OCI-LY7 (cell line): ENCODE results near the gene GMPR2. TPM values are rescaled to one million over a fixed set of nuclear protein-coding genes. Genes with fewer than 3 reads are reported as not detected.

Experiments used
- BruUV-seq: library from RNA; stranded (reverse); fragments of 400-500 nt; replicated peaks from 2 replicates; lab custom pipeline; 2021; lab: Mats Ljungman, UMichigan
- CTCF ChIA-PET: fragments of 300-600 bp; sonication (Branson Sonifier 250); formaldehyde crosslinking; loops from one replicate; lab custom pipeline; 2022; ENCODE audit warnings: antibody characterized with exemption; ENCODE audit not compliant: unreplicated experiment; lab: Charles Lee
- POLR2A ChIA-PET: fragments of 300-600 bp; sonication (Branson Sonifier 250); formaldehyde crosslinking; loops from one replicate; lab custom pipeline; 2022; ENCODE audit warnings: antibody characterized with exemption; lab: Charles Lee
- DNase-seq: peaks from one replicate; pipeline ENCODE4 v3.0.0-alpha.2; 2015; ENCODE audit warnings: low spot score
- H2AFZ ChIP-seq: fragments of 200-600 bp; sonication (generic), shearing (Covaris generic); 2 replicates; pipeline ENCODE4 v1.6.1; 2014; ENCODE audit warnings: mild to moderate bottlenecking, antibody characterized with exemption, low read length, moderate library complexity
- H3K27ac ChIP-seq: fragments of 200-600 bp; sonication (generic); 2 replicates; pipeline ENCODE4 v1.5.1; 2014; ENCODE audit warnings: mixed run types, low read depth, mild to moderate bottlenecking, moderate library complexity, low read length, inconsistent platforms; ENCODE audit not compliant: poor library complexity, severe bottlenecking
- H3K36me3 ChIP-seq: fragments of 200-600 bp; sonication (generic); 2 replicates; pipeline ENCODE4 v1.6.1; 2014; ENCODE audit warnings: mild to moderate bottlenecking, antibody characterized with exemption, low read length, moderate library complexity, mixed read lengths; ENCODE audit not compliant: insufficient read depth
- H3K4me1 ChIP-seq: fragments of 200-600 bp; sonication (generic); 2 replicates; pipeline ENCODE4 v1.5.1; 2014; ENCODE audit warnings: mild to moderate bottlenecking, low read length; ENCODE audit not compliant: insufficient read depth, poor library complexity, severe bottlenecking
- H3K4me2 ChIP-seq: fragments of 200-600 bp; sonication (generic); 2 replicates; pipeline ENCODE4 v1.6.1; 2014; ENCODE audit warnings: mild to moderate bottlenecking, low read length
- H3K4me3 ChIP-seq: fragments of 200-600 bp; sonication (generic); 2 replicates; pipeline ENCODE4 v1.5.1; 2014; ENCODE audit warnings: mild to moderate bottlenecking, low read depth, low read length; ENCODE audit not compliant: poor library complexity, severe bottlenecking
- H3K79me2 ChIP-seq: fragments of 200-600 bp; sonication (generic); 2 replicates; pipeline ENCODE4 v1.6.1; 2016; ENCODE audit warnings: low read depth, mild to moderate bottlenecking, low read length, moderate library complexity, mixed read lengths; ENCODE audit not compliant: insufficient read depth
- H3K9me2 ChIP-seq: fragments of 200-600 bp; sonication (generic); 2 replicates; pipeline ENCODE4 v1.6.1; 2016; ENCODE audit warnings: mild to moderate bottlenecking, low read length, mixed read lengths; ENCODE audit not compliant: insufficient read depth
- H3K9me3 ChIP-seq: fragments of 200-600 bp; sonication (generic); 2 replicates; pipeline ENCODE4 v1.6.1; 2014; ENCODE audit warnings: mild to moderate bottlenecking, mixed run types, low read length, mixed read lengths
- H4K20me1 ChIP-seq: fragments of 200-600 bp; sonication (generic); 2 replicates; pipeline ENCODE4 v1.6.1; 2014; ENCODE audit warnings: mild to moderate bottlenecking, antibody characterized with exemption, low read length, moderate library complexity, mixed read lengths; ENCODE audit not compliant: insufficient read depth
- CTCF ChIP-seq: fragments of 200-600 bp; sonication (generic); conservative IDR thresholded peaks from 2 replicates; pipeline ENCODE4 v1.5.1; 2014; ENCODE audit warnings: mild to moderate bottlenecking, antibody characterized with exemption, low read length, moderate library complexity, mixed read lengths
- EZH2phosphoT487 ChIP-seq: fragments of 200-600 bp; sonication (generic); IDR thresholded peaks from 2 replicates; pipeline ENCODE4 v1.6.1; 2018; ENCODE audit warnings: low read depth, borderline replicate concordance, mild to moderate bottlenecking, mixed run types, antibody characterized with exemption, low read length, moderate library complexity, mixed read lengths
- intact Hi-C: fragments of 100-400 bp; cut with micrococcal nuclease; formaldehyde crosslinking; loops from one replicate; pipeline ENCODE4 v1.10.0; 2022; ENCODE audit not compliant: unreplicated experiment
- total RNA-seq, 2 experiments: library from RNA; depleted of rRNA in 1 of 2; stranded (reverse); fragments of >200 nt in 1 of 2; shearing (Covaris generic) in 1 of 2; gene quantifications; 2 replicates each; pipeline ENCODE4 v1.2.3, GENCODE V29; 2014 to 2022

The GMPR2 gene
- total RNA-seq, 2 experiments from 2014 or later, result 51.4 to 62.3 TPM

GRCh38 chr14:24188251-24189058, 44.3 kb upstream of the GMPR2 start, which contains the start of gene IPO4:
IPO4 (minus strand) TSS chr14:24188816; CDS start chr14:24188787, 29 bp downstream.
- DNase-seq, result peak; percentile 97
- H3K36me3 ChIP-seq, result peaks cover 58% of the 10 kb centered on the region
- no peaks in the 10 kb centered on the region for H3K9me2 ChIP-seq
- CTCF ChIA-PET, result no interaction called here
- peaks cover 11% of the 10 kb centered on the region; the same call in 1 of the 2 replicates for H3K79me2 ChIP-seq
- H4K20me1 ChIP-seq, result no peaks in the 10 kb centered on the region
- peak within 1 kb of the TSS; percentile 19; the same call in 1 of the 2 replicates for H2AFZ ChIP-seq
- TF ChIP-seq CTCF, result no peak
- no peak for TF ChIP-seq EZH2phosphoT487
- intact Hi-C loops, result loop anchor here (2.0 kb wide), 3 partner anchors 28 to 54 kb away; partner anchors contain the start of genes EMC9, IRF9 and TINF2
- POLR2A ChIA-PET, result interaction anchor here (0.6 to 0.8 kb wide), 2 partner anchors 27 to 41 kb away, joined by 3 read pairs; partner anchors contain the start of genes IRF9 and RNF31
- peak within 1 kb of the TSS; percentile 85 for H3K4me3 ChIP-seq
- H3K4me2 ChIP-seq, result peak within 1 kb of the TSS; percentile 93
- no peaks in the 10 kb centered on the region for H3K9me3 ChIP-seq
- BruUV-seq, result no TSS peak
- peak within 1 kb of the TSS; percentile 26 for H3K27ac ChIP-seq
- peaks cover 16% of the 10 kb centered on the region for H3K4me1 ChIP-seq

- no peak for DNase-seq
- BruUV-seq, result no TSS peak
- peaks cover 58% of the 10 kb centered on the region for H3K36me3 ChIP-seq
- H3K4me2 ChIP-seq, result peak overlapping the region; percentile 93
- peak overlapping the region; percentile 85 for H3K4me3 ChIP-seq
- peak overlapping the region; percentile 26 for H3K27ac ChIP-seq
- no peaks in the 10 kb centered on the region for H3K9me2 ChIP-seq
- H3K4me1 ChIP-seq, result peaks cover 18% of the 10 kb centered on the region
- ChIA-PET CTCF (no interaction called here), POLR2A (interaction anchor here (0.6 kb wide), 1 partner anchor 28 kb away, joined by 3 read pairs; the partner anchor contains the start of gene IRF9)
- H3K79me2 ChIP-seq, result peaks cover 11% of the 10 kb centered on the region; the same call in 1 of the 2 replicates
- H3K9me3 ChIP-seq, result no peaks in the 10 kb centered on the region
- no peak for TF ChIP-seq CTCF
- TF ChIP-seq EZH2phosphoT487, result no peak
- H2AFZ ChIP-seq, result peak overlapping the region; percentile 19; the same call in 1 of the 2 replicates
- no peaks in the 10 kb centered on the region for H4K20me1 ChIP-seq
- intact Hi-C loops, result loop anchor here (2.0 kb wide), 3 partner anchors 28 to 54 kb away; partner anchors contain the start of genes EMC9, IRF9 and TINF2
Measured at GRCh38 chr14:24189059-24189375, 43.7 kb upstream of the GMPR2 start.
